Retina (tissue), 1 donor: Measurements from ENCODE around the gene CMIP.
"Not testable (repeated sequence)": the region's sequence is repeated elsewhere in the genome, so short reads cannot be mapped to it uniquely, and the experiment has no call there.

ENCODE experiments used
- DNase-seq: peaks from one replicate; pipeline ENCODE4 v3.0.0-alpha.2; 2016

CMIP gene

GRCh38 chr16:81571592-81572385 lies 127.2 kb downstream of the CMIP start:
- no peak for DNase-seq

GRCh38 chr16:81572386-81573144 lies 128.0 kb downstream of the CMIP start:
- no peak for DNase-seq

- no peak for DNase-seq
These were observed 129.0 kb downstream of the CMIP start for GRCh38 chr16:81573533-81574020.

DNA sequence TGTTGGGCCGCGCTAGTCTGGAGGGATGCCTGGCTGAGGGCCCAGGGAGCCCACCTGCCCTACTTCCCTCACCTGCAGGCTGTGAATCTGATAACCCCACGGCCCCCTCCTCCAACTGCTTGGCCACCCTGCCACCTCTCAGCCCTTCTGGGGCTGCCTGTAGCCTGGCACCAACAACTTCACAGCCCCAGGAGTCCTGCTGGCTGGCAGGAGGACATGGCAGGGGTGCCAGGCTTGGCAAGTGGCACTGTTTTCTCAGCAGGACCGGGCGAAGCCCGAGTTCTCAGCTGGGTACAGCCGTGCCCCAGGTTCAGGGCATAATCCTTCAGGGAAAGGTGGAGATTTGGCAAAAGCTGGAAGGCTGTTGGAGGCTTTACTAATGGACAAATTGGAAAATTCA lies 129.6 kb downstream of the CMIP start:
- no peak for DNase-seq

DNA sequence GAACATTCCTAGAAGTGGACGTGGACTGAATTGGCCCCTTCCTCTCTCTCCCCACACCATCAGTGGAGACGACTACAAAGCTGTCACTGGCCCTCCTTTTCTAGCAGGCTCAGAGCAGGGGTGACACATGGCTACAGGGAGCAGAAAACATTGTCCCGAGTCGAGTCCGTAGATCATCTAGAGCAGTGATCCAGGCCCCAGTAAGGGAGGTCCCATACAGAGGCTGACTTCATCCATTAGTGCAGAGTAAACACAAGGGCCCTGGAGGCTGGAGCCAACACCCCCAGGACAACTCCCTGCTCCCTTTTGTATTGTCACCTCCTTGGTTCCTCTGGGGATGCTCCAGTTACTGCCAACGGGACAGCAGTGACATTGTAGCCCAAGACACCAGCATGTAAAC lies 130.7 kb downstream of the CMIP start:
- no peak for DNase-seq

DNA sequence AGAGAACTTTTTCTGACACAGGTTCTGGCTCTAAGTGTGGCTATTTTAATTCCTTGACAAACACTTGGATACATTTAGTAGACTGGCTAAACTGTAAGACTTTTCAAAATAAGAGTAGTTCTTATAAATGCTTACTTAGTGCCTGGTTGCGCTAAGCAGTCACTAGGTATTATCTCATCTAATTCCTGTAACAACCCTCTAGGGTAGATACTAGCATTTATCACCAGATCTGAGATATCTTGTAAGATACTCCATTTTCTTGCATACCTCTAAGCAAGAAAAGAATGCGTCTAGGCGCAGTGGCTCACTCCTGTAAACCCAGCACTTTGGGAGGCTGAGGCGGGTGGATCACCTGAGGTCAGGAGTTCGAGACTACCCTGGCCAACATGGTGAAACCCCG lies 131.2 kb downstream of the CMIP start:
- no peak for DNase-seq

DNA sequence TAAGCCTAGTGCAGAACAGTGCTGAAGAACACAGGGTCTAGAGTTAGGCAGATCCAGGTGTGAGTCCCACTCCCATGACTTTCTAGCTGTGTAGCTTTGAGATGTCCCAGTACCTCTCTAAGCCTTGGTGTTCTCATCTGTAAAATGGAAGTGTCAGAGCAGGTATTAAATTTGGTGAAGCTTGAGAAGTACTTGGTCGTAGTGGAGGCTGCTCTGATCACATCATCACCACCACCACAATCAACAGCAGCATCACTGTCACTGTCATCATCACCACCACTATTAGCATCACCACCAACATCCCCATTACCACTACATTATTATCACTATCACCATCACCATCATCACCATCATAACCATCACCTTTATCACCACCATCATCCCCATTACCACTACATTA lies 132.1 kb downstream of the CMIP start:
- DNase-seq: no peak

GRCh38 chr16:81577272-81577671 lies 132.7 kb downstream of the CMIP start:
- not testable (repeated sequence) for DNase-seq

GRCh38 chr16:81578076-81578475 lies 133.5 kb downstream of the CMIP start:
- DNase-seq: no peak

DNA sequence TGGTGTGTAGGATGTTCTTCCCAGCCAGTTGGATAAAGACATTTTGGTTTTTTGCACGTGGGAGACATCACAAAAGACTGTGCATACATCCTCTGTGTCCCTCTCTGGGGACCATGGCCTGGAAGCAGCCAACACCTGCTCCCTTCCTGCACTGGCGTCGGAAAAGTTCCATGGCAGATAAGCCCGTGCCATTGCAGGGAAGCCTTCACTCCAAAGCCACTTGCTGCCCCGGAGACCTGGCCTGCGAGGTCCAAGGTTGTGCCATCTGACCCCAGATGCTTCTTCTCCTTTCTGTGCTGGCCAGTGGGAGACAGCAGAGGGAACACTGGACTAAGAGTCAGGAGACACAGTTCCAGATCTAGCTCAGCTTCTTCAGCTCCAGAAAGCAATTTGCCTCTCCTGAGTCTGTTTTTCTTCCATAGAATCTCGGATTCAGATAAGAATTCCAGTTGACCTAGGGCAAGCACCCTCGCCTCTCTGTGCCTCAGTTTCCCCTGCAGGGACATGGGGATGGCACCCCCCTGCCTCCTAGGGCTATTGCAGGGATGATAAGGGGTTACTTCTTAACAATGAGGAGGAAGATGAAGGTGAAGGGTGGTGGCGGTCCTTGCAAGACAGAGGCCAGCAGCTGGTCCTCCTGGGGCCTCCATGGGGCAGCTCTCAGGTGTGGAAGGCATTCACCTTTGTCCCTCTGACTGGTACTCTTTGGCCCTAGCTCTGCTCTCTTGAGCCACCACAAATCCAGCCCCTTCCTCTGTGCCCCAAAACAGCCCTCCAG lies 134.2 kb downstream of the CMIP start:
- DNase-seq: no peak

- DNase-seq: no peak
These were observed 136.5 kb downstream of the CMIP start for GRCh38 chr16:81581107-81581506.

- DNase-seq: no peak
These were observed 138.2 kb downstream of the CMIP start for GRCh38 chr16:81582655-81583441.

DNA sequence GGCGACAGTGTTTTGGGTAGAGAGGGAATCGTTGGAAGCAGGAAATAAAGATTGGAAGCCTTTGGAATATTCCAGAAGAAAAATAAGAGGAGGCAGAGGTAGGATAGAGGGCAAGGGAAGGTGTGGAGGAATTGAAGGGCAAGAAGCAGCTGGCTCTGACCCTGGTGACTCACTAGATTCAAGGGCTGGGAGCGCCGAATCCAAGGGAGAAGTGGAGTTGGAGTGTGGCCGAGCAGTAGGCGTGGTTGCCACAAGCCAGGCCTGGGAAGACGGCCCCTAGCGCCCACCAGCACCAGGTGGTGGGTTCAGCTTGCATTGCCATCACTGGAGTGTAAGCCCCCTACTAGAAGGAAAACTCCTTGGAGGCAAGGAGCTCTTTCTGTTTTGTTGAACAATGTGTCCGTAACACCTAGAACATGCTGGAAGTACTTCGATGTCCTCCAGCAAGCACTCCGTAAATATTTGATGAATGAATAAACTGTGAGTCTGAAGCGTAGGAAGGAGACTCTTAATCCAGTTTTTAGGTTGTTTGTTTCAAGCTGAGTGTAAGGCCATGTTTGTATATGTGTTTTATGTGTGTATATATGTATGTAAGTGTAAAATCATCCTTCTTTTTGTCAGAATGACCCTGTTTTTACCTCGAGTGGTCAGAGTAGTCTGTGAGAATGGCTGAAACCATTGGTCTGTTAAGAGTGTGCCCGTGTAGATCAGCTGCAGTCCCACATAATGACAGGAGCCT lies 139.5 kb downstream of the CMIP start:
- no peak for DNase-seq

DNA sequence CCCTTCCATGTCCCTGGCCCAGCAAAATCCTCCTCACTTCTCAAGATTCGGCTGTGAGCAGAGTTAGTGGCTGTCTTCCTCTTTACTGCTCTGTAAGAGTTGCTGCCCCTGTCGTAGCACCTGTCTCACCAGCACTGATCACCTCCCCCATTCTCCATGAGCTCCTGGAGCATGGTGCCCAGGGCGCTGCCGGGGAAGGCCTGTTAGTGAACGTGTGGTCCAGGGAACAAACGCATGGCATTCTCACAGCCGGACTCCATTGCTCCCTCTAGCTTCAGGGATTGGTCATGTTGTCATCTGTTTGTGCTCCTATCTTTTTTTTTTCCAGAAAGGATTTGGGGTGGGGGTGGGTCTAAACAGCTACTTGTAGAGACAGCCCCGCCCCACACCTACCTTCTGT lies 141.2 kb downstream of the CMIP start:
- DNase-seq: no peak

GRCh38 chr16:81586417-81586816 lies 141.8 kb downstream of the CMIP start:
- DNase-seq: no peak

- DNase-seq: no peak
These were observed 142.5 kb downstream of the CMIP start for GRCh38 chr16:81586977-81587625.

GRCh38 chr16:81587626-81588160 lies 143.1 kb downstream of the CMIP start:
- no peak for DNase-seq

- DNase-seq: no peak
These were observed 143.9 kb downstream of the CMIP start for GRCh38 chr16:81588326-81589081.

DNA sequence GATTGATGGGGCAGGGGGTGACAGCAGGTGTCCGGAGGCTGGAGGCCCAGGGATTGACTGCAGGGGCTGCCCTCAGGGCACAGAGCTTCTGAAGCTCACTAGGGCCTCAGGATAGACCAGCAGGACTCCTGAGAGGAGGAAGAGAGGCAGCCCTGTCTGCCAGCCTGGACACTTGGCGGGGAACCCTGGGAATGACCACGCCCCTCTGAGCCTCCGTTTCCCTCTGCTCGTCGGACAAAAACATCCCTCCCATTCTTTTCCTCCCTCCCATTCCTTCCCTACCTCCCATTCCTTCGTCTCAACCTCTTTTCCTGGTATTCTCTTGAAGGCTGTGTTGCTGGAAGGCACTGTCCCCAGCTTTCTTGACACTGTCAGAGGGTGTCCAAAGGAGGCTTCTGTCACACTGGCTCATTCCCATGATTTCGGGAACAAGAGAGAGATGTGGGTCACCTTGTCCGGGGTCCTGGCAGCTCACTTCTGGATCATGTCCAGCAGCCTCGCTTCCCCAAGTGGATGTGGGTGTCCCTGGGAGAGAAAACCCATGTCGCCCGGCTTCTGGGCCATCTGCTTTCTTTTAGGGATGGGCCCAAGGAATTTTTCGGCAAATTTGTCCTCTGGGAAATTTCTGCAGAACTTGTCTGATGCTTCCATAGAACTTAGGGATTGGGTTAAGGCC lies 145.5 kb downstream of the CMIP start:
- no peak for DNase-seq
